Measurements from ENCODE around the gene SPTY2D1. TPM values are rescaled to one million over a fixed set of nuclear protein-coding genes. Genes with fewer than 3 reads are reported as not detected.
"Not testable (repeated sequence)": the region's sequence is repeated elsewhere in the genome, so short reads cannot be mapped to it uniquely, and the experiment has no call there.

The SPTY2D1 gene
- total RNA-seq, 1 donor from 2014 or later = 29.0 TPM

DNA sequence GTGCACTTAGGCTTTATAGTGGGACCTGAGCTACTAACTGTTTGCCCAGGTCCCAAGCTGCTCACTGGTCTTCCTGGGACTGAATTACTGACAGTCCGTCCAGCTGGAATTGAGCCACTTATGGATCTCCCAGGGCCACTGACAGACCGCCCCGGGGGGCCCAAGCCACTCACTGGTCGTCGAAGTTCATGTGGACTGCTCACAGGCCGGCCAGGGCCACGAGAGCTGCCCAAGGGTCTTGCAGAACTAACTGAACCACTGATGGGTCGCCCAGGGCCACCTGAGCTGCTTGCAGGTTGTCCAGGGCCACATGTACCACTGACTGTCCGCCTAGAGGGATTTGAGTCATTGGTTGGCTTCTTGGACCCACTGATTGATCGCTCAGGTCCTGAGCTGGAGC lies 19.5 kb downstream of the SPTY2D1 start:
- Mint-ChIP-seq H3K27ac (no peak overlapping the region), H3K27me3 (ENCODE audit: low read depth) (no peaks in the 10 kb centered on the region), H3K36me3 (ENCODE audit: low read depth) (peaks cover 57% of the 10 kb centered on the region), H3K4me1 (ENCODE audit: low read depth) (peaks cover 43% of the 10 kb centered on the region), H3K4me3 (ENCODE audit: low read depth) (no peak overlapping the region), H3K9me3 (no peaks in the 10 kb centered on the region)
- DNase-seq (ENCODE audit: low spot score) = no peak
- intact Hi-C loops (cut with micrococcal nuclease) = loop anchor here (5.0 kb wide), 1 partner anchor 37 kb away; no protein-coding TSS in a partner anchor

DNA sequence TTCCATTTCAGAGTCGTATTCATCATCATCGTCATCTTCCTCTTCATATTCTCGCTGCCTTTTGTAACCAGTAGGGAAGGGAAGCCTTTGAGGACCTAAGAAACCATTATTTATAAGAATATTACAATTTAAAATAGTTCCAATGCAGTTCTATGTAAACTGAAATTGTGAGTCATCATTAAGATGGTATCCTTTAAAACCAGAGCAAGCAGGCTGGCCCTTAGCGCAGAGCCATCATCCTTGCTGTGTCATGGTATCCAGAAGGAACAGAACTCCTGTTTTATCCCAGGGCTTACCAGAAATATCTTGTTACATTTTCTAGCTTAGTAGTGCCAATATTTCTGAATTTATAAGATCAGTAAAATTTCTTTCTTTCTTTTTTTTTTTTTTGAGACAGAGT lies 21.7 kb downstream of the SPTY2D1 start:
- intact Hi-C loops (cut with micrococcal nuclease) = no loop called here
- Mint-ChIP-seq H3K27ac (no peak overlapping the region), H3K4me1 (ENCODE audit: low read depth) (peaks cover 26% of the 10 kb centered on the region), H3K4me3 (ENCODE audit: low read depth) (no peak overlapping the region), H3K36me3 (ENCODE audit: low read depth) (peaks cover 73% of the 10 kb centered on the region), H3K27me3 (ENCODE audit: low read depth) (no peaks in the 10 kb centered on the region), H3K9me3 (no peaks in the 10 kb centered on the region)
- DNase-seq (ENCODE audit: low spot score) = no peak

DNA sequence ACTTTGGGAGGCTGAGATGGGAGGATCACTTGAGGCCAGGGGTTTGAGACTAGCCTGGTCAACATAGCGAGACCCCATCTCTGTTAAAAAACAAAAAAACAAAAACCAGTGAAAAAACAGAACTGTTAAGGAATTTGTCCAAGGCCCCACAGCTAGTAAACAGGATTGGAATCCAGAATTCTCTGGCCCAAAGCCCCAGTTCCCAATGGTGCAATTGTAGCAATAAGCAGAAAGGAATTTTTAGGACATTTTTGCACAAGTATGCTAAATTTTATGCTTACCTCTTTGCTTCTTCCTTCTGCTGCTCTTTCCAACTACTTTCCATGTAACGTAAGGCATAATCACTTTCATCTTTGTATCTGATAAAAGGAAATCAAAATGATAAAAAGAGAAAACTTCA lies 22.9 kb downstream of the SPTY2D1 start:
- H3K27ac Mint-ChIP-seq = no peak overlapping the region
- no peak for DNase-seq (ENCODE audit: low spot score)
- peaks cover 16% of the 10 kb centered on the region for H3K4me1 Mint-ChIP-seq (ENCODE audit: low read depth)
- intact Hi-C loops (cut with micrococcal nuclease) = no loop called here
- H3K36me3 Mint-ChIP-seq (ENCODE audit: low read depth) = peaks cover 72% of the 10 kb centered on the region
- H3K9me3 Mint-ChIP-seq = no peaks in the 10 kb centered on the region
- no peak overlapping the region for H3K4me3 Mint-ChIP-seq (ENCODE audit: low read depth)
- H3K27me3 Mint-ChIP-seq (ENCODE audit: low read depth) = no peaks in the 10 kb centered on the region

DNA sequence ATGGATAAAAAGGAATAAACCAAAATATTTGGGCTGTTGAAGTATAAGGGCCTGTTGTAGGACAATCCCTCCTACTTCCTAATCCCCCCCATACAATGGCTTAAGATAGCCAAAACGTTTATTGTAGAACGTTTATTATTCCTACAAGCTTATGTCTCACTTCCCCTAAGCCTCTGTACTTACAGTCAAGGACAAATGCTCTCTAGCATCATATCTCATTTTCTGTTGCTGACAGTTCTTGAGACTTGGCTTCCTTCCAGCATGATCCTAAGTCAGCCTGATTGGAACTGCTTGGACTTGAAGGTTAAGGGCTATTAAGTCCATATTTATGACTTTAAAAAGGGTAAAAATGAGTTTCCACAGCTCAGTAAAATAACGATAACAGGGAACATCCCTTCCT lies 25.8 kb downstream of the SPTY2D1 start:
- peaks cover 2% of the 10 kb centered on the region for H3K4me1 Mint-ChIP-seq (ENCODE audit: low read depth)
- H3K9me3 Mint-ChIP-seq = no peaks in the 10 kb centered on the region
- H3K27ac Mint-ChIP-seq = no peak overlapping the region
- intact Hi-C loops (cut with micrococcal nuclease) = no loop called here
- peaks cover 53% of the 10 kb centered on the region for H3K36me3 Mint-ChIP-seq (ENCODE audit: low read depth)
- no peak overlapping the region for H3K4me3 Mint-ChIP-seq (ENCODE audit: low read depth)
- DNase-seq (ENCODE audit: low spot score) = no peak
- H3K27me3 Mint-ChIP-seq (ENCODE audit: low read depth) = no peaks in the 10 kb centered on the region

DNA sequence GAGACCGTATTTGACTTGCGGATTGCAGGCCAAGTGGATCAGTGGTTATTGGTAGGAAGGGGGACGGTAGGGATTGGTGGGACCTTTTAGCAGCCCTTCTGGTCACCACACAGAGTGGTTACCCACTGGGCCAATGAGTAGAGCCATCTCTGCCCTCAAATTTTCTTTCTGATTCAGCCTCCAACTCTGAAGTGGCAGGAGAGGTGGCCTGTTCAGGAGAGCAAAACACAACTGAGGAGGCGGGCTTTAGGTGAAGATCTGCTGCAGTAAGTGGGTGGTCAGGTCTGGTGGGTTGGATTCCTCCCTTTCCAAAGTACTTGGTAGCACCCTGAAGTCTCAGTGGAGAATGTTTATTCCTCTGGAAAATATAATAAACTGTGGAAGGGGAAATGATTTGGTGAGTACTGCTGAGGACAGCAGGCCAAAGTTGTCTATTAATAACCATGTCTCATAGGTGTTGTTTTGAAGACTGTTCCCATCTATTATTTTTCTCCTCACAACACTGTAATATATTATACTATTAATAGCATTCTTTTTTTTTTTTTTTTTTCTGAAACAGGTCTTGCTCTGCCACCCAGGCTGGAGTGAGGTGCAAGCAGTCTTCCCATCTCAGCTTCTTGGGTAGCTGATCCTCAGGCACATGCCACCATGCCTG lies 33.1 kb downstream of the SPTY2D1 start:
- no peaks in the 10 kb centered on the region for H3K9me3 Mint-ChIP-seq
- H3K4me1 Mint-ChIP-seq (ENCODE audit: low read depth) = peaks cover 4% of the 10 kb centered on the region
- no peak overlapping the region for H3K4me3 Mint-ChIP-seq (ENCODE audit: low read depth)
- no peak overlapping the region for H3K27ac Mint-ChIP-seq
- intact Hi-C loops (cut with micrococcal nuclease) = no loop called here
- no peaks in the 10 kb centered on the region for H3K27me3 Mint-ChIP-seq (ENCODE audit: low read depth)
- DNase-seq (ENCODE audit: low spot score) = no peak
- H3K36me3 Mint-ChIP-seq (ENCODE audit: low read depth) = peaks cover 6% of the 10 kb centered on the region

DNA sequence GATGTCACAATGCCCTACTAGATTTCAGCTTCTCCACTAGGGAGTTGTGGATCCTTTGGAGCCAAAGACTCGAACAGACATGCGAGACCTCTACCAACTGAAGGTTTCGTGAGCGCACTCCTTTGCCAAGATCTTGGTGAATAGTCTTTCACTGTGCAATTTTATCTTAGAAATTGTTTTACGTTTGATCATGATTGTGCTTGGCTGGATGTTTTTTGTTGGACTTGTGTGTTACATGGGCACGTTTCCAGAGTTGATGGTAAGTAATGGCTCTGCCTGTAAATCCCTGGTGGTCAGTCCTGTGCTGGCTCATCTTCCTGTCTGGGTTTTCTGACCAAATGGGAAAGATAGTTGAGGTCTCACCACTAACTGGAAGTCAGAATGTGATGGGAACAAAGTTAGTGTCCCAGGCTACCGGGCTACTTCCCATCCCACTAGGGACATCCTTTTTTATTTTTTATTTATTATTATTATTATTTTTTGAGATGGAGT lies 34.4 kb downstream of the SPTY2D1 start, which contains the start of gene MISFA:
TSS of gene MISFA (plus strand) at position 51 of the 492 bp plus-strand sequence. CDS start at position 191, 140 bp downstream.
- no peaks in the 10 kb centered on the region for H3K9me3 Mint-ChIP-seq
- no peaks in the 10 kb centered on the region for H3K27me3 Mint-ChIP-seq (ENCODE audit: low read depth)
- intact Hi-C loops (cut with micrococcal nuclease) = no loop called here
- H3K36me3 Mint-ChIP-seq (ENCODE audit: low read depth) = no peaks in the 10 kb centered on the region
- H3K27ac Mint-ChIP-seq = no peak within 1 kb of the TSS
- DNase-seq (ENCODE audit: low spot score) = no peak
- no peak within 1 kb of the TSS for H3K4me3 Mint-ChIP-seq (ENCODE audit: low read depth)
- H3K4me1 Mint-ChIP-seq (ENCODE audit: low read depth) = peaks cover 4% of the 10 kb centered on the region

DNA sequence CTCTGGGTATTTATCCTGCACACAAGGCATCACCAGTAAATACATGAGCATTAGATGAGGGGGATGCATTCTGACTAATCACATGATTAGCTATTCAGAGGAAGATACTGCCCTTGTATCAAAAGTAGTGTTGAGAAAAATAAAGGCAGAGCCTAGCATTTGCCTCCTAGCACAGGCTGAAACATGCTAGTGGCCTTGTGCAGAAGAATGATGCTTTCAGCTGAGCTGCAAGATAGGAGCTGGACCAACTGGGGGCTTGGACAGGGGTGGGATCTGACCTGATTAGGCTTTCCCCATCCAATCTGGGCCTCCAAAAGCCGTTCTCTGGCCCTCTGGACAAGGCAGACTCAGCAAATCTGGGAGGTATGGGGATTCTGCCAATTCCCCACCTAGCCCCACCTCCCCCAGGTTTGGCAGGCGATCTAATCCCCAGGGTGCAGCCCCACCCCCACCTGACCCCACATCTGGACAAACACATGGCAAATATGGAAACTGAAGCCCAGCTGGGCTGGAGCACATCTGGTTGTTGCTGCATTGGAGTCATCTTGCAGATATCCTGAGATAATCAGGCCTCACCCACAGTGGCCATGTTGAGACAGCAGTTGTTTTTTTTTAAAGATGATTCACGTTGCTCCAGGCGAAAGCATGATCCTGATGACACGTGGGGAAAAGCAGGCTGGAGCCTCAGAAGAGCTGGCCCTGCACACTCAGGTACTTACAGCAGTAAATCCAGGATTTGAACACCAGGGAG lies 39.0 kb downstream of the SPTY2D1 start:
- intact Hi-C loops (cut with micrococcal nuclease) = loop anchor here (5.0 kb wide), 1 partner anchor 53 kb away; no protein-coding TSS in a partner anchor
- no peaks in the 10 kb centered on the region for H3K36me3 Mint-ChIP-seq (ENCODE audit: low read depth)
- H3K4me1 Mint-ChIP-seq (ENCODE audit: low read depth) = peaks cover 9% of the 10 kb centered on the region
- no peak overlapping the region for H3K27ac Mint-ChIP-seq
- no peaks in the 10 kb centered on the region for H3K9me3 Mint-ChIP-seq
- no peak overlapping the region for H3K4me3 Mint-ChIP-seq (ENCODE audit: low read depth)
- DNase-seq (ENCODE audit: low spot score) = no peak
- H3K27me3 Mint-ChIP-seq (ENCODE audit: low read depth) = no peaks in the 10 kb centered on the region

DNA sequence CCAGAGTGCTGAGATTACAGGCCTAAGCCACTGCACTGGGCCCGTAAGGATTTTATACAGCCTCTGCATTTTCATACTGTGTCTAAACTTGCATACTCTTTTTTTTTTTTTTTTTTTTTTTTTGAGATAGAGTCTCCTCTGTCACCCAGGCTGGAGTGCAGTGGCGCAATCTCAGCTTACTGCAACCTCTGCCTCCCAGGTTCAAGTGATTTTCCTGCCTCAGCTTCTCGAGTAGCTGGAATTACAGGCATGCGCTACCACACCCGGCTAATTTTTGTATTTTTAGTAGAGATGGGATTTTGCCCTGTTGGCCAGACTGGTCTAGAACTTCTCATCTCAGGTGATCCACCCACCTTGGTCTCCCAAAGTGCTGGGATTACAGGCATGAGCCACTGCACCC lies 40.1 kb downstream of the SPTY2D1 start:
- H3K27me3 Mint-ChIP-seq (ENCODE audit: low read depth); H3K36me3 Mint-ChIP-seq (ENCODE audit: low read depth); H3K4me3 Mint-ChIP-seq (ENCODE audit: low read depth); DNase-seq (ENCODE audit: low spot score); H3K9me3 Mint-ChIP-seq; H3K27ac Mint-ChIP-seq; H3K4me1 Mint-ChIP-seq (ENCODE audit: low read depth): not testable (repeated sequence)
- intact Hi-C loops (cut with micrococcal nuclease) = loop anchor here (5.0 kb wide), 1 partner anchor 52 kb away; no protein-coding TSS in a partner anchor

DNA sequence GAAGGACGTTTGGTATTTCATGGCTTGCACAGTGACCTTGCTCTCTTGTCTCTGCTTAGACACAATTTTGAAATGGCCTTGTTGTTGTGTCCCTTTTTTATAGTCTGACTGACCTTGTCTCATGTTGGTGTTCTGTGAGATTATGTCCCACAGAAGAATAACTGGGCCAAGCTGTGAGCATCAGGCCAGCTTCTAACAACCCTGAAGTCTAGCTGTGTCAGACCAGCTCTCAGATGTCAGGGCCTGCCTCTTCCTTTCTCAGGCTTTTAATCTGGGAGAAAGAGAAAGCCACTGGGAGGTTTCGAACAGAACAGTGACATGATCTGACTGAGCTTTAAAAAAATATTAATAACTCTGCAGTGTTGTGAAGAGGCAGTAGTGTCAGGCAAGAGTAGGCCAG lies 43.6 kb downstream of the SPTY2D1 start:
- no peaks in the 10 kb centered on the region for H3K9me3 Mint-ChIP-seq
- no peak for DNase-seq (ENCODE audit: low spot score)
- H3K27ac Mint-ChIP-seq = peak overlapping the region; percentile 34
- peaks cover 9% of the 10 kb centered on the region for H3K4me1 Mint-ChIP-seq (ENCODE audit: low read depth)
- H3K36me3 Mint-ChIP-seq (ENCODE audit: low read depth) = no peaks in the 10 kb centered on the region
- H3K4me3 Mint-ChIP-seq (ENCODE audit: low read depth) = no peak overlapping the region
- intact Hi-C loops (cut with micrococcal nuclease) = loop anchor here (5.0 kb wide), 1 partner anchor 48 kb away; no protein-coding TSS in a partner anchor
- no peaks in the 10 kb centered on the region for H3K27me3 Mint-ChIP-seq (ENCODE audit: low read depth)

DNA sequence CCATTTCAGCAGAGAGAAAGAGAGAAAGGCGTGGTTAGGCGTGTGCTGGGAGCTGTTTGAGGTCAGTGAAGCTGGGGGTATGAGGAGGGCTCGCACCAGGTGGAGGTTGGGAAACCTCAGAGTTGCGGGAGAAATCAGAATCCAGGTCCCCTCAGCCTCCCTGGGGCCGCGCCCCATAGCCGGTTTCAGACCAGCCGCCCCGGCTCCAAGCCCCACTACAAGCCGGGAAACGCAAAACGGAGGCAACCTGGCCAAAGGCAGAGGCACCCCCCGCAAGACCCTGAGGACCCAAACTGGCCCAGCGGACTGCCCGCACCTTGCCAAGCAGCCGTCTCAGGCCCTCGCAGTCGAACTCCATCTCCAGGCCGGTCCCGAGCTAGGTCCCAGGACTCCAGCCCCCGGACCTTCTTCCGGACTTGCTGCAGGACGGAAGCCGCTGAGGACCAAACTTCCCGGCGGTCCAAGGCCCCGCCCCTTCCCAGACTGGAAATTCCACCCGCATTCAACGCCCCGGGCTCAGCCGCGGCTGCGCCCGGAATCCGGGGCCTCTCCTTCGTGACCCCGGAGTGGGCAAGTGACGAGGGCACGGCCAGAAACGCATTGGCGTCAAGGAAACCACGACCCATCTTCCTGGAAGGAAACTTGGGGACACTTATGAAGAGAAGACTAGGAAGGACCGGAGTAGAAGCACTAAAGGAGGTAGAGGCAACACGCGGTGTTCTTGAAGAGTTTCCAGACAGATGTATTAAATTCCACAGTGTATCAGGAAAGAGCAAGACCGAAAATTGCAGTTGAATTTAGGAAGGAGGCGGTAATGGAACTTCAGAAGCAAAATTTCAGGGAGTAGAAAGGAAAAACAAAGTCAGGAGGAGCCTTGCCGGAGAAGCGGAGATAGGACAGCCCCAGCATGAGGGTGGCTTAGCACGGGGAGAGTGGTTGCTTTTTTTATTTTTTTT lies 45.6 kb downstream of the SPTY2D1 start, which contains the start of gene UEVLD:
TSS of gene UEVLD (minus strand) at position 438 of the 956 bp plus-strand sequence. CDS start at position 358, 80 bp downstream.
- Mint-ChIP-seq H3K36me3 (ENCODE audit: low read depth) (peaks cover 5% of the 10 kb centered on the region), H3K4me3 (ENCODE audit: low read depth) (no peak within 1 kb of the TSS), H3K27me3 (ENCODE audit: low read depth) (no peaks in the 10 kb centered on the region), H3K4me1 (ENCODE audit: low read depth) (peaks cover 9% of the 10 kb centered on the region), H3K9me3 (no peaks in the 10 kb centered on the region), H3K27ac (no peak within 1 kb of the TSS)
- intact Hi-C loops (cut with micrococcal nuclease) = loop anchor here (1.0 kb wide), 2 partner anchors 28 to 62 kb away; partner anchors contain the start of gene TSG101
- DNase-seq (ENCODE audit: low spot score) = peak; percentile 62

DNA sequence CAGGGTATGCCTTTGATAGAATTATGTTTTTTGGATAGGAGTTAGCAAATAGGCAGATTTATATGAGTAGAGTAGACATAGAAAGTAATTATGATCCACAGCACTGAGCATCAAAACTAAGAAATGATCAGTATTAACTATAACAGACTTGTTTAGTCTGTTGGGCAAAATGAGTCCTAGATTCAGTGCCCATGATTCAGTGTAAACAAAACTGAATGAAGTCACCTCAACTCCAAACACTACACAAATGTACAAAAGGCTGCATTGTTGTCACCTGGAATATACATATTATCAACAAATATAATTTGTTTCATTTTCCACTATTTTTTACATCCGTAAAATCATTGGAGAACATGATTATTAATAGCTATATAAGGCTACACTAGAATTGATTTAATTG lies 52.3 kb downstream of the SPTY2D1 start:
- H3K27me3 Mint-ChIP-seq (ENCODE audit: low read depth) = no peaks in the 10 kb centered on the region
- peaks cover 32% of the 10 kb centered on the region for H3K36me3 Mint-ChIP-seq (ENCODE audit: low read depth)
- H3K4me3 Mint-ChIP-seq (ENCODE audit: low read depth) = no peak overlapping the region
- no peak for DNase-seq (ENCODE audit: low spot score)
- no peaks in the 10 kb centered on the region for H3K9me3 Mint-ChIP-seq
- H3K4me1 Mint-ChIP-seq (ENCODE audit: low read depth) = peaks cover 15% of the 10 kb centered on the region
- no peak overlapping the region for H3K27ac Mint-ChIP-seq
- intact Hi-C loops (cut with micrococcal nuclease) = no loop called here

DNA sequence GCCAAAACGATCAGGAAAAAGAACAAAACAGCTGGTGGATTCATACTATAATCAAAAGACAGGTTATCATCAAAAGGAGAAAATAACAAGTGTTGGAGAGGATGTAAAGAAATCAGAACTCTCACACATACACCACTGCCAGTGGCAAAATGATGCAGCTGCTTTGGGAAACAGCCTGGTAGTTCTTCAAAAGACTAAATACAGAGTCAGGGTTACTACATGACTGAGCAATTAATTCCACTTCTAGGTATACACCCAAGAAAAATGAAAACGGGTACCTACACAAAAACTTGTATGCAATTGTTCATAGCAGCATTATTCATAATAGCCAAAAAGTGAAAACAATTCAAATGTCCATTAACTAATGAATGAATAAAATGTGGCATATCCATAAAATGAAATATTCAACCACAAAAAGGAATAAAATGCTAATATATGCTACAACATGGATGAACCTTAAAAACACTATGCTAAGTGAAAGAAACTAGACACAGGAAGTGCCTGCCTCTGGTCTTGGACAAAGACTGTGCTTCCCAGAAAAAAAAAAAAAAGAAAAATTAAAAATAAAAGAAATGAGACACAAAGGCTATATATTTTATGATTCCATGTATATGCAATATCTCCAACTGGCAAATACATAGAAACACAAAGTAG lies 53.9 kb downstream of the SPTY2D1 start:
- H3K4me3 Mint-ChIP-seq (ENCODE audit: low read depth) = no peak overlapping the region
- no peaks in the 10 kb centered on the region for H3K9me3 Mint-ChIP-seq
- no peaks in the 10 kb centered on the region for H3K27me3 Mint-ChIP-seq (ENCODE audit: low read depth)
- peaks cover 20% of the 10 kb centered on the region for H3K4me1 Mint-ChIP-seq (ENCODE audit: low read depth)
- DNase-seq (ENCODE audit: low spot score) = no peak
- H3K27ac Mint-ChIP-seq = no peak overlapping the region
- intact Hi-C loops (cut with micrococcal nuclease) = no loop called here
- H3K36me3 Mint-ChIP-seq (ENCODE audit: low read depth) = peaks cover 41% of the 10 kb centered on the region

All from activated T-helper 2 cell treated with anti-CD3 and anti-CD28 coated beads, Interferon-gamma antibody, Interleukin-2, Interleukin-4, amounts not matched to agents 10 μg/mL and 5 μg/mL and 100 μg/mL, durations not matched to agents 14 hours and 24 hours and 36 hours (primary cell).